Ectodermal cell (in vitro differentiated cells): ENCODE data around the gene CCDC187.

Experiments
- H3K27ac ChIP-seq: 2 replicates; pipeline ENCODE4 v1.7.0; 2013; ENCODE audit warnings: mild to moderate bottlenecking, low read depth, low read length; ENCODE audit not compliant: insufficient read depth, poor library complexity, severe bottlenecking
- H3K27me3 ChIP-seq: 2 replicates; pipeline ENCODE4 v1.7.0; 2013; ENCODE audit warnings: mild to moderate bottlenecking, low read length; ENCODE audit not compliant: insufficient read depth, control insufficient read depth, poor library complexity, severe bottlenecking
- H3K36me3 ChIP-seq: one replicate; pipeline ENCODE4 v1.7.0; 2013; ENCODE audit warnings: low read length; ENCODE audit not compliant: control insufficient read depth, insufficient read depth
- H3K4me1 ChIP-seq: one replicate; pipeline ENCODE4 v1.7.0; 2013; ENCODE audit warnings: low read length; ENCODE audit not compliant: control insufficient read depth, insufficient read depth
- H3K4me3 ChIP-seq: 2 replicates; pipeline ENCODE4 v1.7.0; 2013; ENCODE audit warnings: low read depth, low read length, control low read depth; ENCODE audit not compliant: insufficient read depth
- H3K9me3 ChIP-seq: 2 replicates; pipeline ENCODE4 v1.7.0; 2013; ENCODE audit warnings: mild to moderate bottlenecking, low read length, moderate library complexity; ENCODE audit not compliant: control insufficient read depth
- WGBS, 2 experiments: methylation state at CpG; one replicate each; pipeline ENCODE4 v1.1.7; 2013; ENCODE audit warnings: missing lambda C conversion rate in 2 of 2; 5-methylcytosine and 5-hydroxymethylcytosine counted together

Gene CCDC187

DNA sequence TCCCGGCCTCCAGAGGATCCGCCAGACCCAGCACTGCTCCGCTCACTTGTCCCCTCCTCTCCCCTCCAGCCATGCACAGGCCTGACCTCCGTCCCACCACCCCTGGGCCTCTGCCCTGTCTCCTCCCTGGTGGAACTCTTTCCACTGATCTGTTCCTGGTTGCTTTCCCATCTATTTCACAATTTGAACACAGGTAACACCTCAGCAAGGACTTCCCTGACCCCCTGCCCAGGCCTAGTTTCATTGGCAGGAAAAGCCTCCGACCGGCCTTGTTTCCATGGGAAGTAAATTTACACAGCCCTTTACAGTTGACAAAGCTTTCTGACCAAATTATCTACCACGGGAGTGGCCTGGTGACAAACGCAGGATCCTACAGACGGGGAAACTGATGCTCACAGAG is 73.1 kb downstream of the CCDC187 start:
- Histone ChIP-seq H3K4me3 (no peak overlapping the region), H3K4me1 (no peaks in the 10 kb centered on the region), H3K9me3 (no peaks in the 10 kb centered on the region), H3K27me3 (no peaks in the 10 kb centered on the region), H3K27ac (no peak overlapping the region), H3K36me3 (no peaks in the 10 kb centered on the region)
- 95 to 96% methylated on average over 9 of the region's 9 CpGs for whole genome bisulfite sequencing, 2 experiments

DNA sequence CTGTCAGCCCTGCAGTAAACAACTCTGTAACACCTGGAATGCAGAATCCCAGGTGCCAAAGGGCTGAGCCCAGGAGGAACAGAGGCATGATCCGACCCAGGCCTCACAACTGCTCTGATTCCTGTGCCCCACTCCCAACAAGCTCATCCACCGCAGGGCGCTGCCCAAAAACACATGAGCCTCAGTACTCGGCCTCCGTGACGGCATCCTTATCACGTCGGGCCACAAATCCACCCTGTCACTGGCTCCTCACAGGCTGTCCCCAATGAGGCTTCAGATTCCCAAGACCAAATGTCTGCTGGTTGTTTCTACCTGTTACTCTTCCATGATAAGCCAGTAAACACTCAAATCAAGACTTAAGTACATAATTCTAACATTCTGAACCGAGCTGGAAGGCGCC is 73.5 kb downstream of the CCDC187 start:
- H3K9me3 ChIP-seq: no peaks in the 10 kb centered on the region
- no peak overlapping the region for H3K4me3 ChIP-seq
- no peak overlapping the region for H3K27ac ChIP-seq
- no peaks in the 10 kb centered on the region for H3K27me3 ChIP-seq
- no peaks in the 10 kb centered on the region for H3K4me1 ChIP-seq
- WGBS, 2 experiments: 89 to 92% methylated on average over 10 of the region's 10 CpGs
- H3K36me3 ChIP-seq: no peaks in the 10 kb centered on the region

DNA sequence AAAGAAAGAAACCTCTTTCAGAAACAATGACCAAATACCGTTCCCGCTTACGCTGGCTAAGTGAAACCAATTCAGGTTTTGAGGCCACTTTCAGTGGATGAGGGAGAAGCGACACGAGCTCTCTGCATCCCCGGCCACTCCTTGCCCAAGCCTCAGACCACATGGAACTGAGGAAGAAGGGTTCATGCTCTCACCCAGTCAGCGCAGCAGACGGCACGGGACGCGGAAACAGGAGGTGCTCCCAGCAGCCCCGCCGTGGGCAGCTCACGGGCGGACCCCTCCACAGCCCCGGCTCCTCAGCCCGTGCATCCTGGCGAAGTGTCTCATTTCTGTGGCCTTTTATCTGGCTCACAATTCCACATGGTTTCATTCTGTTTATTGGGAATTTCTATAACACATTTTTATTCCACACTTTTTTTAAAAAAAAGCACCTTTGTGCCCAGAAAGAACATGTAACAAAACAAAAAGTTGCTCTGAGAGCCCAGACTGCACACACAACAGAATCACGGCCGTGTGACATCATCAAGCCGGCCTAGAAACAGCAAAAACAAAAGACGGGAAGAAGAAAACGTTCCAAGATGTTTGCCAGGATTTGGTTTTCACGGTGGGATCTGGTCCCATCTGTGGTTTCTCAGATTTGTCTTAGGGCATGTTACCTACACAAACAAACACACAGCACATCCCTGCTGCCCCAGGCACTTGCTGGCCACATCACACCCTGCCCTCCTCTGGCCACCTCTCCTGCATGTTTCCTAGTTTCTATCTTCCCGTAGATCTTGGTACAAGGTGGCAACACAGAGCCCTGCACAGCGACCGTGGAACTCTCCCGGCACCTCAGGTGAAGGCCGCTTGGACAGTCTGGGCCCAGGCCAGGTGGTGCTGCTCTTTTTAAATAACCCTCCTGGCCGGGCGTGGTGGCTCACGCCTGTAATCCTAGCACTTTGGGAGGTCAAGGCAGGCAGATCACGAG is 74.5 kb downstream of the CCDC187 start:
- Histone ChIP-seq H3K9me3 (no peaks in the 10 kb centered on the region), H3K36me3 (no peaks in the 10 kb centered on the region), H3K27me3 (no peaks in the 10 kb centered on the region), H3K4me3 (no peak overlapping the region), H3K27ac (no peak overlapping the region), H3K4me1 (no peaks in the 10 kb centered on the region)
- 94 to 95% methylated on average over 33 of the region's 33 CpGs for WGBS, 2 experiments

DNA sequence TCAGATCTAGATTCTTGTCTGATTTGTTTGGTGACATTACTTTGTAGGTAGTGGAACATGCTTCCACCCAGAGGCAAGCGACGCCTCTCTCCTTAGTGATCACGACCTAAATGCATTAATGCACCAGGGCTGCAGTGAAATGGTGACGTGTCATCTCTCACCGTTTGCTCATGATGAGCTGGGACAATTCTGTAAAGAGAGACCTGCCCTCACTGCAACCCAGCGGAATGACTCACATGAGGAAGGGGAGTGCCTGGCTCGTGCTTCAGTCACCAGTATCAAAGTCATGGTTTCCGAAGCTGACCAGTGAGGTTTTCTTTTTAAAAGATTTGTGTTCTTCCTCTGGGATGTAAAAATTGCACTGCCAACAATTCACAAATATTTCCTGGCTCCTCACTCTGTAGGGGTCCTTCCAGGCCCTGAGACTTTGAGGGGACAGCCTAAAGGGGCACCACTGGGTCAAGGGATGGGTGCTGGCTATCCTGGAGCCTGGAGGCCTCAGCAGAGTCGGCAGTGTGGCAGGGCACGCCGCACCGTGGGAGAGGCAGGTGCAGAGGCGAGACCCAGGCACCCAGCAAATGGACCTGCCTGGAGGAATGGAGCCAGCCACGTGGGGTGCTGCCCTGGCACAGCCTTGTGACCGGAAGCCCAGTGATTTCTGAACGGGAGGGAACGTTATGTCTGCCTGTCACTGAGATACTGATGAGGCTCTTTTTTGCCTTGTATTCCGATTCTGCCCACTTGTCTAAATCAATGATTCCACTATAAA is 75.6 kb downstream of the CCDC187 start:
- WGBS, 2 experiments: 90 to 93% methylated on average over 18 of the region's 18 CpGs
- H3K27ac ChIP-seq: no peak overlapping the region
- H3K4me3 ChIP-seq: no peak overlapping the region
- H3K36me3 ChIP-seq: no peaks in the 10 kb centered on the region
- no peaks in the 10 kb centered on the region for H3K27me3 ChIP-seq
- H3K9me3 ChIP-seq: no peaks in the 10 kb centered on the region
- no peaks in the 10 kb centered on the region for H3K4me1 ChIP-seq

DNA sequence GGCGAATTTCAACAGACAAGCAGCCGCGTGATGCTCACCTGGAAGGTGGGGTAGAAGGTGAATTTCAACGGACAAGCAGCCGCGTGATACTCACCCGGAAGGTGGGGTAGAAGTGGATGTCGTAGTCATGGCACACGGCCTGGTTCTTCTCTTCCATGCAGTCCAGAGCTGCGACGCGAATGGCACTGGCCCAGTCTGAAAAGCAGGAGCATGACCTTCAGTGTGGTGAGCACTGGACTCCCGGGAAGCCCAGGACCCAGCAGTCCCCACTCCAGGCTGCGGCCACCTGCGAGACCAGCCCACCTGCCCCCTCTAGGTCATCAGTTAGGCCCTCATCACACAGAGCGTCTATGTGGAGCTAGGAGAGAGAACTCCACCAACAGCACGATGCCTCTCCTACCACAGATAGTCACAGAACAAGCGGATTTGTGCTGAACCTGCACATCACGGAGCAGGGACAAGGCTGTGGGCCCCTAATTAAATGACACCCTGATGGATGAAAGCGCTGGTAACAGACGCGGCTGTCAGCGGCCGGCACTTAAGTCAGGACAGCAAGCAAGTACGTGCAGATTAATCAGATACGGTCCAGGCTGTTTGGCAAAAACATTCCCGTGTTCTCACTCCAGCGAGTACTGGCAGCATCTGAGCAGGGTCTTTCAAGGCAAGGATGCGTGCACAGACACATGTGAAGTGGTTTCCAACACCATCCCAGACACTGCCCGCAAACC is 77.0 kb downstream of the CCDC187 start:
- Histone ChIP-seq H3K36me3 (no peaks in the 10 kb centered on the region), H3K9me3 (no peaks in the 10 kb centered on the region), H3K4me3 (no peak overlapping the region), H3K27me3 (no peaks in the 10 kb centered on the region), H3K27ac (no peak overlapping the region), H3K4me1 (no peaks in the 10 kb centered on the region)
- 95% methylated on average over 30 of the region's 30 CpGs for WGBS, 2 experiments

DNA sequence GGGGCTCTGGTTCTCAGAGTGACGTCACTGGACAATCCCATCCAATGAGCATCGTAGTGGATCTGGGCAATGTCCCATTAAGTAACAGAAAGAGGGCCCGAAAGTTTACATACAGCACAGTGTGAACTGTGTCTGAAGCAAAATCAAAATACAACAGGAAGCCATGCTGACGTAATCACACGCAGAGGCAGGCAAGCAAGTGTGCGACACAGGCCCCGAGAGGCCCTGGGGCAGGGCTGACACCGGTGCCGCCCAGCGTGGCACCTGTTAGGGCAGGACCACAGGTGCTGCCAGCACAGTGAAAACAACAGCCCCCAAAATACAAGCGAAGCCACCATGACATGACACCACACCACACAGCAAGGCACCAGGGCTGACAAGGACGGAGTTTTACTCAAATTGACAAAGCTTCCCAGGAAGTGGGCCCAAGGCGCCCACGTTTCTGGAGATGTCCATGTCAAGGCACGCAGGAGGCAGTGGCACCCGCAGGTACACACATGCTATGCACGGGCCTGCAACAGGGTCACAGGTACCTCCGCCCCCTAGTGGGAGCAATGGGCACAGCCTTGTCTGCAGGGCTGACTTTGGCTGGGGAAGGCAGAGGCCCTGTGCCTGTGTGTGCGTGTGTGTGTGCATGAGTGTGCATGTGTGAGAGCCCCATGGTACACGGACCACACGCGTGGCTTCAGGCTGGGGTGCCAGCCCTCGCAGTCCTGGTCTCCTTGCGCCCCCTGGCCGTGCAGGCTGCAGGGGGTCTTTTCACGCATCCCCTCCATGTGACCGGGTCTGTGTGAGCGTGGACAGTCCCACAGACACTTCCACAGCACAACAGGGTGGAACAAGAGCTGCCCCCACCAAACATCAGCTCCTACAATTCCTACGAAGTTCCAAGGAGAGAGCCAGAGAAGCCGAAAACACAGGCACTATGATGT is 77.9 kb downstream of the CCDC187 start:
- Histone ChIP-seq H3K27ac (no peak overlapping the region), H3K9me3 (no peaks in the 10 kb centered on the region), H3K27me3 (no peaks in the 10 kb centered on the region), H3K4me1 (no peaks in the 10 kb centered on the region), H3K4me3 (no peak overlapping the region), H3K36me3 (no peaks in the 10 kb centered on the region)
- WGBS, 2 experiments: 83 to 85% methylated on average over 30 of the region's 30 CpGs

DNA sequence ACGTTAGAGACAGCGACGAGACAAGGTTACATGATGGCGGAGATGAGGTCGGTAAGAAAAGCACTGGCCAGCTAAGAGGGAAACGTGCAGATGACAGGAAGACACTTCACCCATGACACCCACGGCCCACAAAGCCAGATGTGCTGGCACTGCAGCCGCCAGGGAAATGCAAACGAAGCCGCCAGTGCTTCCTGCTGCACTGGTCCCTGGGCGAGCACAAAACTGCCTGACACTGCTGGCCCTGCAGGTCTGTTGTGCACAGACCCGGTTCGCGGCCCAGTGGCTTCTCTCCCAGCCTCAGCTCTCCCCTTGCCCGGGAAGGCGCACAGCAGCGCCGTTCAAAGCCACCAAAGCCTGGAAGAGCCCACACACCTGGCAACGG is 78.5 kb downstream of the CCDC187 start:
- H3K36me3 ChIP-seq: no peaks in the 10 kb centered on the region
- WGBS, 2 experiments: 94% methylated on average over 19 of the region's 19 CpGs
- H3K9me3 ChIP-seq: no peaks in the 10 kb centered on the region
- H3K4me3 ChIP-seq: no peak overlapping the region
- no peaks in the 10 kb centered on the region for H3K27me3 ChIP-seq
- no peaks in the 10 kb centered on the region for H3K4me1 ChIP-seq
- no peak overlapping the region for H3K27ac ChIP-seq

DNA sequence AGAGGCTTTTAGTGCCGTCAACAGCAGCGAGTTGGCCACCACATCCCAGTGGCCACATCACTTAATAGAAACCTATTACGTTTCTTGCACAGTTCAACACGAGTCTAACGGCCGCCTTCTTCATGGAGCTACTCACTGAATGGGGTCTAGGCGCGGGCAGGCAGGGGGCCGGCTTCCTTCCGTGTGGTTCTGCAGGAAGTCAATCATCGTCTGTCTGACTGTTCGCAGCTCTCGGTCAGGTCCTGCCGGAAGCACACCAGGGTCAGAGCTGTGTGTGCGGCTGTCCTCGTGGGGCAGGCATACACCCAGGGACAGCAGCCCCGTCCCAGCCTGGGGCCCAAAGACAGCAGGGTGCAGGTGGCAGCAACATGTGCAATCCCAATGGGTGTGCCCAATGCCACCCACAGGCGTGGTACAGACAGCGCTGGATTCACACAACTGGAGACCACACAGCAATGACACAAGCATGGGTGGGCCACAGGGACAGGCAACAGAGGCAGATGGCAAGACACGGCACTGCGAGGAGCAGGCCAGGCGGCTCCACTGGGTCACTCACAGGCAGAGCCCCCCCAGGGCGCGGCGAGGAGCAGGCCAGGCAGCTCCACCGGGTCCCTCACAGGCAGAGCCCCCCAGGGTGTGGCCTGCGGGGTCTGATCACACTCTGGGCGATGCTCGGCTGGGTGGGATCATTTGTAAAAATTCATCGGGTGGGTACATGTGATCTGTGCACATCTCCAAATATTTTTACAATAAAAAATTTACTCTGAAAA is 79.8 kb downstream of the CCDC187 start:
- Histone ChIP-seq H3K9me3 (no peaks in the 10 kb centered on the region), H3K4me1 (no peaks in the 10 kb centered on the region), H3K27ac (no peak overlapping the region), H3K27me3 (no peaks in the 10 kb centered on the region), H3K36me3 (no peaks in the 10 kb centered on the region), H3K4me3 (no peak overlapping the region)
- WGBS, 2 experiments: 95% methylated on average over 30 of the region's 30 CpGs

DNA sequence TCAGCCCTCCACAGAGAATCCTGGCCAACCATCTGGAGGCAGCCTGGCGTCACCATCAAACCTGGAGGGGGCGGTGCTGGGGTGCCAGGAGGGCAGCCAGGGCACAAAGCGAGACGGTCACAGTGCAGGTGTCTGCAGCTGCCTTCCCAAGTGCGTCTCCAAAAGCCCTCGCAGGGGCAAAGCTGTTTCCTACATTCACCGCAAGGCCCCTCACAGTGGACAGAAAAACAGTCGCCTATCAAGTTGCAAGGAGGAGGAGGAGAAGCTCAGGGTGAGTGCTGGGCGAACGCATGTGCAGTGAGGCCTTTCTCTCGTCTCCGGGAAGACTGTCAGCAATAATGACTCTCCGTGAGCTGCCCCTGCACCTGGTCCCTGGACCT is 81.0 kb downstream of the CCDC187 start:
- no peak overlapping the region for H3K4me3 ChIP-seq
- no peaks in the 10 kb centered on the region for H3K4me1 ChIP-seq
- H3K27ac ChIP-seq: no peak overlapping the region
- WGBS, 2 experiments: 93 to 96% methylated on average over 13 of the region's 13 CpGs
- H3K36me3 ChIP-seq: no peaks in the 10 kb centered on the region
- no peaks in the 10 kb centered on the region for H3K27me3 ChIP-seq
- H3K9me3 ChIP-seq: no peaks in the 10 kb centered on the region
